ENCODE measurements around the gene ZYG11A. TPM values are rescaled to one million over a fixed set of nuclear protein-coding genes. Genes with fewer than 3 reads are reported as not detected.

The ZYG11A gene
- total and polyA plus RNA-seq, 3 donors from 2014 or later, result 6.4 to 9.8 (median 8.7) TPM

- Histone ChIP-seq H3K4me1 (peaks cover 15% of the 10 kb centered on the region), H3K4me3 (no peak overlapping the region), H3K9me3 (no peaks in the 10 kb centered on the region), H3K27ac (no peak overlapping the region), H3K27me3 (no peaks in the 10 kb centered on the region), H3K36me3 (ENCODE audit: low read depth, missing control alignments) (no peaks in the 10 kb centered on the region)
- no peak for DNase-seq
- WGBS, 2 donors, result 82 to 86% methylated on average over 6 of the region's 6 CpGs
- no peak for TF ChIP-seq POLR2A (IDR thresholded peaks at IDR 0.05)
- TF ChIP-seq, protein P1, sequence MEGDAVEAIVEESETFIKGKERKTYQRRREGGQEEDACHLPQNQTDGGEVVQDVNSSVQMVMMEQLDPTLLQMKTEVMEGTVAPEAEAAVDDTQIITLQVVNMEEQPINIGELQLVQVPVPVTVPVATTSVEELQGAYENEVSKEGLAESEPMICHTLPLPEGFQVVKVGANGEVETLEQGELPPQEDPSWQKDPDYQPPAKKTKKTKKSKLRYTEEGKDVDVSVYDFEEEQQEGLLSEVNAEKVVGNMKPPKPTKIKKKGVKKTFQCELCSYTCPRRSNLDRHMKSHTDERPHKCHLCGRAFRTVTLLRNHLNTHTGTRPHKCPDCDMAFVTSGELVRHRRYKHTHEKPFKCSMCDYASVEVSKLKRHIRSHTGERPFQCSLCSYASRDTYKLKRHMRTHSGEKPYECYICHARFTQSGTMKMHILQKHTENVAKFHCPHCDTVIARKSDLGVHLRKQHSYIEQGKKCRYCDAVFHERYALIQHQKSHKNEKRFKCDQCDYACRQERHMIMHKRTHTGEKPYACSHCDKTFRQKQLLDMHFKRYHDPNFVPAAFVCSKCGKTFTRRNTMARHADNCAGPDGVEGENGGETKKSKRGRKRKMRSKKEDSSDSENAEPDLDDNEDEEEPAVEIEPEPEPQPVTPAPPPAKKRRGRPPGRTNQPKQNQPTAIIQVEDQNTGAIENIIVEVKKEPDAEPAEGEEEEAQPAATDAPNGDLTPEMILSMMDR (IDR thresholded peaks at IDR 0.05), result no peak
- intact Hi-C loops (cut with DNase I; ENCODE audit: low total_unique reads), result no loop called here
Measured at GRCh38 chr1:52906135-52906603, 63.6 kb downstream of the ZYG11A start.

- Histone ChIP-seq H3K27me3 (no peaks in the 10 kb centered on the region), H3K27ac (no peak overlapping the region), H3K4me3 (no peak overlapping the region), H3K4me1 (peaks cover 15% of the 10 kb centered on the region), H3K9me3 (no peaks in the 10 kb centered on the region), H3K36me3 (ENCODE audit: low read depth, missing control alignments) (no peaks in the 10 kb centered on the region)
- intact Hi-C loops (cut with DNase I; ENCODE audit: low total_unique reads), result no loop called here
- no peak for DNase-seq
- TF ChIP-seq, protein P1 (IDR thresholded peaks at IDR 0.05), result no peak
- no peak for TF ChIP-seq POLR2A (IDR thresholded peaks at IDR 0.05)
- 87 to 91% methylated on average over 8 to 9 of the region's 9 CpGs for WGBS, 2 donors
Measured at GRCh38 chr1:52907068-52907811, 64.7 kb downstream of the ZYG11A start.

DNA sequence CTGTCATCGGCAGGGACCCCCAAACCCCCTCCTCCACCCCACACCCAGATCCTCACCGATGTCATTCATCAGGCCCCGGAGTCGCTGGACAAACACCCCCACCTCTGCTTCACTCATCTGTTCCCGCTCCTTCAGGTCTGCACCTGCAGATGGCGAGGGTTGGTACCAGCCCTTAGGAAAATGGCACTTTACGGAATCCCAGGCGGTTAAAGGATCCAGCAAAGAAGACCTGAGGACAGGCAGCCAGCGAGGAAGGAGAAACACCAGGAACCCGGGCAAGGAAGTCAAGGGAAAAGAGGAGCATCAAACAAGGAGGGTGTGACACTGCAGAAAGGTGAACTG is 65.2 kb downstream of the ZYG11A start:
- intact Hi-C loops (cut with DNase I; ENCODE audit: low total_unique reads), result no loop called here
- Histone ChIP-seq H3K27me3 (no peaks in the 10 kb centered on the region), H3K36me3 (ENCODE audit: low read depth, missing control alignments) (no peaks in the 10 kb centered on the region), H3K4me3 (no peak overlapping the region), H3K27ac (no peak overlapping the region), H3K9me3 (no peaks in the 10 kb centered on the region), H3K4me1 (peaks cover 15% of the 10 kb centered on the region)
- no peak for DNase-seq
- 90 to 94% methylated on average over 6 to 10 of the region's 10 CpGs for WGBS, 2 donors
- no peak for TF ChIP-seq POLR2A (IDR thresholded peaks at IDR 0.05)
- TF ChIP-seq, protein P1 (IDR thresholded peaks at IDR 0.05), result no peak

- 90 to 96% methylated on average over 2 to 10 of the region's 10 CpGs for WGBS, 2 donors
- H3K27me3 ChIP-seq, result no peaks in the 10 kb centered on the region
- TF ChIP-seq POLR2A (IDR thresholded peaks at IDR 0.05), result no peak
- TF ChIP-seq, protein P1 (IDR thresholded peaks at IDR 0.05), result no peak
- intact Hi-C loops (cut with DNase I; ENCODE audit: low total_unique reads), result no loop called here
- peaks cover 22% of the 10 kb centered on the region for H3K4me1 ChIP-seq
- H3K36me3 ChIP-seq (ENCODE audit: low read depth, missing control alignments), result no peaks in the 10 kb centered on the region
- no peak for DNase-seq
- H3K4me3 ChIP-seq, result no peak overlapping the region
- H3K27ac ChIP-seq, result no peak overlapping the region
- no peaks in the 10 kb centered on the region for H3K9me3 ChIP-seq
Measured at GRCh38 chr1:52911541-52911940, 69.0 kb downstream of the ZYG11A start.

DNA sequence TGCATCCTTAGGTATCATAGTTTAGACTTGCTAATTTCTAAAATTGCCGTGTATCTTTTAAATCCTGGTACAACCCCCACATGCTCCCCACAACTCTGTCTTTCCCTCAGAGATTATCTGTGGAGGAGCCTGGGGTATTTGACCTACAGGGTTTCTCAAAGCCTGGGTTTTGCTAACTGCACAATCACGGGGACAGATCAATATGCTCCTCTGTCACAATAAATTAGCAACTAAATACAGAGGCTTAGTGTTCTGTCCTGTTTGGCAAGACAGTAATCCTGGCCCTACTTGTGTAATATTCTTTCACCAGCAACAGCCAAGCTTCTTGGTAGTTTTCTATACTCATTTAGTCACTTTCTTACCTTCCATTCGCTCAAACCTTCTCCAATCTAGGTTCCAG is 70.5 kb downstream of the ZYG11A start:
- WGBS, 2 donors, result 75 to 78% methylated on average over 3 of the region's 3 CpGs
- no peak overlapping the region for H3K27ac ChIP-seq
- DNase-seq, result no peak
- peaks cover 28% of the 10 kb centered on the region for H3K4me1 ChIP-seq
- no peaks in the 10 kb centered on the region for H3K9me3 ChIP-seq
- no peak overlapping the region for H3K4me3 ChIP-seq
- no peak for TF ChIP-seq POLR2A (IDR thresholded peaks at IDR 0.05)
- TF ChIP-seq, protein P1 (IDR thresholded peaks at IDR 0.05), result no peak
- H3K36me3 ChIP-seq (ENCODE audit: low read depth, missing control alignments), result no peaks in the 10 kb centered on the region
- intact Hi-C loops (cut with DNase I; ENCODE audit: low total_unique reads), result no loop called here
- no peaks in the 10 kb centered on the region for H3K27me3 ChIP-seq
